Vein endothelial cell (primary cell): Measurements from ENCODE around the gene NR5A1. TPM values are rescaled to one million over a fixed set of nuclear protein-coding genes. Genes with fewer than 3 reads are reported as not detected.

Experiments used
- total RNA-seq: library from RNA; depleted of rRNA; stranded (reverse); fragments of >200 nt; gene quantifications from 2 replicates; pipeline ENCODE4 v1.2.3, GENCODE V29; 2012

NR5A1 gene
- not detected in 2 replicates for total RNA-seq

GRCh38 chr9:124506931-124507879, at the start of gene NR5A1:
Gene NR5A1 (minus strand): TSS chr9:124507399. CDS start chr9:124503395, 4,004 bp downstream.

GRCh38 chr9:124450241-124450924, 56.8 kb downstream of the NR5A1 start, which contains the start of gene ADGRD2:
Gene ADGRD2 (plus strand): TSS chr9:124450451. CDS start chr9:124451667, 1,216 bp downstream.

Other genes starting within 250 kb of the NR5A1 start
- 31.4 and 52.3 TPM in 2 replicates for gene NEK6, start 249.4 kb downstream of the NR5A1 start, total RNA-seq
- gene PSMB7, start 92.0 kb downstream of the NR5A1 start, total RNA-seq = 189 and 193 TPM in 2 replicates
- gene ADGRD2, start 56.9 kb downstream of the NR5A1 start, total RNA-seq = not detected in 2 replicates